GM20431 (cell line): ENCODE results near the gene TBCK.

Source experiments
- in situ Hi-C: fragments of 300-500 bp; cut with MseI, MboI; formaldehyde crosslinking; loops from one replicate; pipeline ENCODE4 v1.15.0; 2020; ENCODE audit warnings: low sequenced_read_pairs; ENCODE audit not compliant: unreplicated experiment

TBCK gene

GRCh38 chr4:106315968-106316772 is at the start of gene TBCK, which contains the start of gene AIMP1:
TBCK (minus strand) TSS chr4:106316209; CDS start chr4:106308960, 7,249 bp downstream.
AIMP1 (plus strand) TSS chr4:106316550; CDS start chr4:106325010, 8,460 bp downstream.
- in situ Hi-C loops, result no loop called here

- in situ Hi-C loops, result no loop called here
Measured at GRCh38 chr4:106365613-106366012, 49.6 kb upstream of the TBCK start.

GRCh38 chr4:106364282-106364681 is 48.3 kb upstream of the TBCK start:
- in situ Hi-C loops, result no loop called here

GRCh38 chr4:106362086-106362825 is 46.2 kb upstream of the TBCK start:
- in situ Hi-C loops, result no loop called here

GRCh38 chr4:106358899-106359298 is 42.9 kb upstream of the TBCK start:
- in situ Hi-C loops, result no loop called here

GRCh38 chr4:106355193-106355592 is 39.2 kb upstream of the TBCK start:
- in situ Hi-C loops, result no loop called here

GRCh38 chr4:106353786-106354185 is 37.8 kb upstream of the TBCK start:
- in situ Hi-C loops, result no loop called here

- in situ Hi-C loops, result no loop called here
Measured at GRCh38 chr4:106351016-106351415, 35.0 kb upstream of the TBCK start.

GRCh38 chr4:106347167-106347566 is 31.2 kb upstream of the TBCK start:
- in situ Hi-C loops, result no loop called here

GRCh38 chr4:106344647-106344970 is 28.6 kb upstream of the TBCK start:
- in situ Hi-C loops, result no loop called here

GRCh38 chr4:106343865-106344646 is 28.0 kb upstream of the TBCK start:
- in situ Hi-C loops, result no loop called here

- in situ Hi-C loops, result no loop called here
Measured at GRCh38 chr4:106340774-106341173, 24.8 kb upstream of the TBCK start.

GRCh38 chr4:106339431-106339830 is 23.4 kb upstream of the TBCK start:
- in situ Hi-C loops, result no loop called here

- in situ Hi-C loops, result no loop called here
Measured at GRCh38 chr4:106338671-106339070, 22.7 kb upstream of the TBCK start.

- in situ Hi-C loops, result no loop called here
Measured at GRCh38 chr4:106337916-106338315, 21.9 kb upstream of the TBCK start.

GRCh38 chr4:106336618-106337017 is 20.6 kb upstream of the TBCK start:
- in situ Hi-C loops, result no loop called here

- in situ Hi-C loops, result no loop called here
Measured at GRCh38 chr4:106334741-106335470, 18.9 kb upstream of the TBCK start.

GRCh38 chr4:106333186-106333585 is 17.2 kb upstream of the TBCK start:
- in situ Hi-C loops, result no loop called here

GRCh38 chr4:106329041-106329618 is 13.1 kb upstream of the TBCK start:
- in situ Hi-C loops, result no loop called here

GRCh38 chr4:106325800-106326199 is 9.8 kb upstream of the TBCK start:
- in situ Hi-C loops, result no loop called here
